Measurements from ENCODE around the gene FRK.

FRK gene

DNA sequence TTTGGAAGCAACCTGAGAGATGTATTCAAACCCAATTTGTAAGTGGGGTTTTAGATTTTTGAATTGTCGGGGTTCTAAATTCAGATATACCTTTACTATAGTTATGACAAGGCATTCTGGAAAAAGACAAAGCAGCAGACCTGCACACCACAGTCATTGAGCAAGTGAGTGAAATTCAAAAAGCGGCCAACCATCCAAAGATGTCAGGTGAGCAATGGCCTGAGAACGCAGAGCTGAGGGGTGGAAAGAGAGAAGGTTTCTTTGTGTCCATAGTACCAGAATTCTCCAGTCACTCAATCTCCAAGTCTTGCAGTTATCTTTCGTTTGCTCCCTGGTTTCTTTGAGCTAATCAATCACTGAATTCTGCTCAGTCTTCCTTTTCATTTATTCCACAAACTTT, 1.8 kb upstream of the FRK start:
- no peak for DNase-seq (ENCODE audit: low read depth)
- no peak overlapping the region for H3K4me3 ChIP-seq (replicated peaks; ENCODE audit: low read depth, low read length)
- TF ChIP-seq, protein P1, sequence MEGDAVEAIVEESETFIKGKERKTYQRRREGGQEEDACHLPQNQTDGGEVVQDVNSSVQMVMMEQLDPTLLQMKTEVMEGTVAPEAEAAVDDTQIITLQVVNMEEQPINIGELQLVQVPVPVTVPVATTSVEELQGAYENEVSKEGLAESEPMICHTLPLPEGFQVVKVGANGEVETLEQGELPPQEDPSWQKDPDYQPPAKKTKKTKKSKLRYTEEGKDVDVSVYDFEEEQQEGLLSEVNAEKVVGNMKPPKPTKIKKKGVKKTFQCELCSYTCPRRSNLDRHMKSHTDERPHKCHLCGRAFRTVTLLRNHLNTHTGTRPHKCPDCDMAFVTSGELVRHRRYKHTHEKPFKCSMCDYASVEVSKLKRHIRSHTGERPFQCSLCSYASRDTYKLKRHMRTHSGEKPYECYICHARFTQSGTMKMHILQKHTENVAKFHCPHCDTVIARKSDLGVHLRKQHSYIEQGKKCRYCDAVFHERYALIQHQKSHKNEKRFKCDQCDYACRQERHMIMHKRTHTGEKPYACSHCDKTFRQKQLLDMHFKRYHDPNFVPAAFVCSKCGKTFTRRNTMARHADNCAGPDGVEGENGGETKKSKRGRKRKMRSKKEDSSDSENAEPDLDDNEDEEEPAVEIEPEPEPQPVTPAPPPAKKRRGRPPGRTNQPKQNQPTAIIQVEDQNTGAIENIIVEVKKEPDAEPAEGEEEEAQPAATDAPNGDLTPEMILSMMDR (IDR thresholded peaks at IDR 0.05; ENCODE audit: low read length, missing control alignments) = no peak

DNA sequence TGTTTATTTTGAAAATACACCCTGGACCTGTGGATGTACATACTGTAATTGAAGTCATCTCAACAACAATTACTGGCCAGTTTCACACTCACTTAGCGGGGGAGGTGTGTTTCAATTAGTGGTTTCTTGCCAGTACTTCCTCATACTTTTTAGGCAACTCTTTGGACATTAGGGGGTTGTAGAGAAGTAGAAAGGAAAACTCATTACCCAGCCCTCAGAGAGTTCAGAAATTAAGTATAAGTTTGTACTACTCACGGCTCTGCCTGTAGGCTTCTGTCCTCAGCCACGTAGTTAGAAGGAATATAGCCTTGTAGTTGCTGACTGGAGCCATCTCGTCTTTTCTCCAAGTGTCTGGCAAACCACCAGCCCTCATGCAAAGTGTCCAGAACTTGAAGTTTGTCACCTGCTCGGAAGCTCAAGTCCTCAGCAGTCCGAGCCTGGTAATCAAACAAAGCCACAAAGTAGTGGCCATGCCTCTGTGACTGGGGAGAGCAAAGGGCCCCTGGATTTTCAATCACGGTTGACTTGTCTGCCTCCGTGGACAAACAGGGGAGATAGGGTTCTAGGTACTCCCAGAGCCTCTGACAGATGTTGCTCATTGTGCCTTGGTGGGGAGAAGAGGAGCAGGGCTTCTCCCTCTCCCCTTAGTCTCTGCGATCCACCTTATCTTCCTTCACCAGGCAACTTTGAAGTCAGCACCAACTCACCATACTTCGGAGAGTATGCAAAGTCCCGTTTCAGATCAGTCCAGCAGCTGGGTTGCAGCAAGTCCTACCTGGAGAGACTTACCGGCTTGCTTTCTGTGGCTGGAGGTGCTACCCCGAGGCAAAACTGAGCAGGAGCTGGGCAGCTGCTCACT, 749 bp downstream of the FRK start:
- no peak for DNase-seq (ENCODE audit: low read depth)
- H3K4me3 ChIP-seq (replicated peaks; ENCODE audit: low read depth, low read length) = peak overlapping the region; percentile 28
- TF ChIP-seq, protein P1 (IDR thresholded peaks at IDR 0.05; ENCODE audit: low read length, missing control alignments) = no peak

DNA sequence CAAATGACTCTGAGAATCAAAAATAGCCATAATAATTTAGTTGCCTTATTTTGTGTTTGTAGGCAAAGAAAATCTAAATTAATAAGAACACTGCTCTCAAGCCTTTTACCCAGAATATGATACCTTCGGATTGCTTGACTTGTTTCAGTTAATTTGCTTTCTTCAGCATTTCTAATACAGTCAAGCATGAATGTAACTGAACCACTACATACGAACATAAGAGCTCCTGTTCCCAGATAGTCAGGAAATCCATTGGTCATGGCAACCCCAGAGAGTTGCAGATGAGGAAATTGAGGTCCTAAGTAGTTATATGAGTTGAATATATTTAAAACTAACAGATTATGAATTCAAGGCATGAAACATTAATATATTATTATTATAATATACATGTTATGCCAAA, 2.9 kb downstream of the FRK start:
- TF ChIP-seq, protein P1 (IDR thresholded peaks at IDR 0.05; ENCODE audit: low read length, missing control alignments) = no peak
- no peak for DNase-seq (ENCODE audit: low read depth)
- no peak overlapping the region for H3K4me3 ChIP-seq (replicated peaks; ENCODE audit: low read depth, low read length)

DNA sequence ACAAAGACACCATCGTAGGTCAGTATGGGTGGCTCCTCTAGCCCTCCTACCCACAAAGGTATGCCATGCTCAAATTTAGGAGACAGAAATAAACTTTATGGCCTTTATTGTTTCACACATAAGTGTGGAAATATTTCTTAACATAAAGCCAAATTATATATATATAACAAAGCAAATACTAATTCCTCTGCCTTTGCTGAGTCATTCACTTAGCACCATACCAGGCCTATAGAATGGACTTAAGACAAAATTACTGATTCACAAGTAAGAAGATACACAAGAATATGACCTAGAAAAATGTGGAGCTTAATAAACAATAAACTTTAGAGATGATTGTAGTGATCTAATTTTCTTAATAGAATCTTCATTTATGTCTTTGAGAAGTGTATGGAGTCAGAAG, 5.2 kb downstream of the FRK start:
- no peak overlapping the region for H3K4me3 ChIP-seq (replicated peaks; ENCODE audit: low read depth, low read length)
- DNase-seq (ENCODE audit: low read depth) = no peak
- TF ChIP-seq, protein P1 (IDR thresholded peaks at IDR 0.05; ENCODE audit: low read length, missing control alignments) = no peak

DNA sequence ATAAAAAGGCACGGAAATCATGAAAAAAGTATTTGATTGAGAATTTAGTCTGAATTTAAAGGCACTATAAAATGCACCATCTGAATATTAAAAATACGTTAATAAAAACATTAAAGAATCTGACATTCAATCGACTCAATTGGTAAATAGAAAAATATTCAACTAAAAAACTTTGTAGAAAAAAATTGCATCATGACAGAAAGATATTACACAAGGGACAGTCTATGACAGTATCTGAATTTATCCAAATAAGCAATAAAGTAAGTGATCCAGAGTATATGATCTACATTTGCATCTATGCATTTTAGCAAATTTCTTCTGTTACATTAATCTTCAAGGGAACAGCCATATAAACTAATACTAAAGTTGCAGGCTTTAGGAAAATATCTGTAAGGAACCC, 9.4 kb downstream of the FRK start:
- DNase-seq (ENCODE audit: low read depth) = no peak
- TF ChIP-seq, protein P1 (IDR thresholded peaks at IDR 0.05; ENCODE audit: low read length, missing control alignments) = no peak
- H3K4me3 ChIP-seq (replicated peaks; ENCODE audit: low read depth, low read length) = no peak overlapping the region

DNA sequence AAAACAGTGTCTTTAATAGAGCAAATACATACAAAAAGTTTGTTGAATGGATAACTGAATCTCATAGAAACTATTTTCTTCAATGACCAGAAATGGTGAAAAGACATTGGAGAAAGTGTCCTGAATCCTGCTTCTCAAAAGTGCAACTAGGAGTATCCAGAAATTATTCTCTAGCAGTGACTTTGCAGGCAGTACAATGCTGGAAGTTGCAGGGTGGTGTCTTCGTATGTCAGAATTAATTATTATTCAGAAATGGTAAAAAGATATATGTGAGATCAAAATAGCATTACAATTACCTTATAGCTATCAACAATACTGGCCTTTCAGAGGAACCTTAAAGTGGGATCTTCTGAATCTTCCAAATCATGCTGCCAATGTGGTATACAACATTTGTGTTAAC, 10.0 kb downstream of the FRK start:
- TF ChIP-seq, protein P1 (IDR thresholded peaks at IDR 0.05; ENCODE audit: low read length, missing control alignments) = no peak
- no peak for DNase-seq (ENCODE audit: low read depth)
- no peak overlapping the region for H3K4me3 ChIP-seq (replicated peaks; ENCODE audit: low read depth, low read length)

DNA sequence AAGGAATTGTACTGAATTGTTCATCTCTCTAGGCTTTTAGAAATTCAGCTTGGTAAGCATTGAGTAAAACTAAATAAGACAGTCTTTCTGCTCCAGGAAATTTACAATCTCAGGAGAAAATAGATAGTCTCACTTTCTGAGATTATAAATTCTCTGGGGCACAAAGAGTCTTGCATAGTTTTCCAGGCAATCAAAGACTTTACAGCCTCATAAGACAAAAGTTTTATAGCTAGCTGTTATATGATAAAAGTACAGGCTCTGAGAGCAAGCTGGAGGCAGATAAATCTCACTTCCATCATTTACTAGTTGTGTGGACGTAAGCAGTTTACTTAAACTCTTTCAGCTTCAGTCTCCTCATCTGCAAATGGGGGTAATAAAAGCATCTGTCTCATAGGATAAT, 11.4 kb downstream of the FRK start:
- TF ChIP-seq, protein P1 (IDR thresholded peaks at IDR 0.05; ENCODE audit: low read length, missing control alignments) = no peak
- DNase-seq (ENCODE audit: low read depth) = no peak
- H3K4me3 ChIP-seq (replicated peaks; ENCODE audit: low read depth, low read length) = no peak overlapping the region

All from fibroblast of pulmonary artery (primary cell).